ENCODE data around the gene TENT5D. TPM values are rescaled to one million over a fixed set of nuclear protein-coding genes. Genes with fewer than 3 reads are reported as not detected.
"Not testable (repeated sequence)": the region's sequence is repeated elsewhere in the genome, so short reads cannot be mapped to it uniquely, and the experiment has no call there.

The TENT5D gene
- not detected in 2 replicates for total RNA-seq (2014; rRNA removed; shearing (Covaris generic))

GRCh38 chrX:80420147-80420546 is at the start of gene TENT5D:
Gene TENT5D, plus strand, starts transcription at chrX:80420447. Its CDS starts 22,093 bp downstream, at chrX:80442540.
- H3K4me3 ChIP-seq: no peak within 1 kb of the TSS
- no peak for DNase-seq
- H3K9me3 ChIP-seq (replicated peaks): no peaks in the 10 kb centered on the region
- H3K27me3 ChIP-seq: no peaks in the 10 kb centered on the region
- no peak within 1 kb of the TSS for H3K27ac ChIP-seq
- no peaks in the 10 kb centered on the region for H3K4me1 ChIP-seq
- H3K36me3 ChIP-seq: no peaks in the 10 kb centered on the region

- H3K9me3 ChIP-seq (replicated peaks); H3K27me3 ChIP-seq; H3K36me3 ChIP-seq; H3K27ac ChIP-seq; H3K4me3 ChIP-seq; DNase-seq; H3K4me1 ChIP-seq: not testable (repeated sequence)
Observed at GRCh38 chrX:80385651-80386050, 34.6 kb upstream of the TENT5D start.

GRCh38 chrX:80388206-80388605 is 32.0 kb upstream of the TENT5D start:
- DNase-seq: no peak
- Histone ChIP-seq H3K36me3 (no peaks in the 10 kb centered on the region), H3K4me3 (no peak overlapping the region), H3K9me3 (replicated peaks) (no peaks in the 10 kb centered on the region), H3K27ac (no peak overlapping the region), H3K4me1 (no peaks in the 10 kb centered on the region), H3K27me3 (no peaks in the 10 kb centered on the region)

- no peak for DNase-seq
- H3K4me3 ChIP-seq: no peak overlapping the region
- H3K9me3 ChIP-seq (replicated peaks): no peaks in the 10 kb centered on the region
- no peaks in the 10 kb centered on the region for H3K27me3 ChIP-seq
- H3K4me1 ChIP-seq: no peaks in the 10 kb centered on the region
- no peak overlapping the region for H3K27ac ChIP-seq
- H3K36me3 ChIP-seq: no peaks in the 10 kb centered on the region
Observed at GRCh38 chrX:80412042-80412441, 8.2 kb upstream of the TENT5D start.

GRCh38 chrX:80423000-80423399 is 2.8 kb downstream of the TENT5D start:
- Histone ChIP-seq H3K27ac (no peak overlapping the region), H3K9me3 (replicated peaks) (no peaks in the 10 kb centered on the region), H3K27me3 (no peaks in the 10 kb centered on the region)

GRCh38 chrX:80423744-80424143 is 3.5 kb downstream of the TENT5D start:
- DNase-seq: no peak
- Histone ChIP-seq H3K4me3 (no peak overlapping the region), H3K9me3 (replicated peaks) (no peaks in the 10 kb centered on the region), H3K27me3 (no peaks in the 10 kb centered on the region), H3K36me3 (no peaks in the 10 kb centered on the region), H3K27ac (no peak overlapping the region), H3K4me1 (no peaks in the 10 kb centered on the region)

More at GRCh38 chrX:80423000-80423399, 2.8 kb downstream of the TENT5D start:
- no peak overlapping the region for H3K4me3 ChIP-seq
- H3K36me3 ChIP-seq: no peaks in the 10 kb centered on the region
- DNase-seq: no peak
- H3K4me1 ChIP-seq: no peaks in the 10 kb centered on the region

- no peaks in the 10 kb centered on the region for H3K36me3 ChIP-seq
- DNase-seq: peak; percentile 2 to 22
- H3K27ac ChIP-seq: no peak overlapping the region
- H3K9me3 ChIP-seq (replicated peaks): no peaks in the 10 kb centered on the region
- no peaks in the 10 kb centered on the region for H3K4me1 ChIP-seq
- H3K4me3 ChIP-seq: no peak overlapping the region
- H3K27me3 ChIP-seq: no peaks in the 10 kb centered on the region
Observed at GRCh38 chrX:80430826-80431504, 10.7 kb downstream of the TENT5D start.

GRCh38 chrX:80431505-80431832 is 11.2 kb downstream of the TENT5D start:
- Histone ChIP-seq H3K4me3 (no peak overlapping the region), H3K27me3 (no peaks in the 10 kb centered on the region), H3K36me3 (no peaks in the 10 kb centered on the region), H3K4me1 (no peaks in the 10 kb centered on the region), H3K27ac (no peak overlapping the region), H3K9me3 (replicated peaks) (no peaks in the 10 kb centered on the region)
- DNase-seq: no peak

- H3K27ac ChIP-seq: no peak overlapping the region
- H3K4me1 ChIP-seq: no peaks in the 10 kb centered on the region
- H3K4me3 ChIP-seq: no peak overlapping the region
- H3K27me3 ChIP-seq: no peaks in the 10 kb centered on the region
- no peak for DNase-seq
- H3K36me3 ChIP-seq: no peaks in the 10 kb centered on the region
- no peaks in the 10 kb centered on the region for H3K9me3 ChIP-seq (replicated peaks)
Observed at GRCh38 chrX:80432441-80432840, 12.2 kb downstream of the TENT5D start.

GRCh38 chrX:80432863-80433262 is 12.6 kb downstream of the TENT5D start:
- H3K27me3 ChIP-seq: no peaks in the 10 kb centered on the region
- no peak overlapping the region for H3K4me3 ChIP-seq
- no peaks in the 10 kb centered on the region for H3K9me3 ChIP-seq (replicated peaks)
- no peak overlapping the region for H3K27ac ChIP-seq
- no peaks in the 10 kb centered on the region for H3K36me3 ChIP-seq
- no peak for DNase-seq
- no peaks in the 10 kb centered on the region for H3K4me1 ChIP-seq

GRCh38 chrX:80468166-80468565 is 47.9 kb downstream of the TENT5D start:
- H3K27ac ChIP-seq; H3K9me3 ChIP-seq (replicated peaks); DNase-seq; H3K27me3 ChIP-seq; H3K36me3 ChIP-seq; H3K4me3 ChIP-seq; H3K4me1 ChIP-seq: not testable (repeated sequence)

- H3K27me3 ChIP-seq: no peaks in the 10 kb centered on the region
- no peaks in the 10 kb centered on the region for H3K36me3 ChIP-seq
- no peaks in the 10 kb centered on the region for H3K4me1 ChIP-seq
- no peaks in the 10 kb centered on the region for H3K9me3 ChIP-seq (replicated peaks)
- DNase-seq: no peak
- H3K27ac ChIP-seq: no peak overlapping the region
- H3K4me3 ChIP-seq: no peak overlapping the region
Observed at GRCh38 chrX:80471582-80471981, 51.3 kb downstream of the TENT5D start.

GRCh38 chrX:80485543-80485942 is 65.3 kb downstream of the TENT5D start:
- no peaks in the 10 kb centered on the region for H3K9me3 ChIP-seq (replicated peaks)

GRCh38 chrX:80486299-80486698 is 66.1 kb downstream of the TENT5D start:
- no peak for DNase-seq
- H3K4me3 ChIP-seq: no peak overlapping the region
- no peak overlapping the region for H3K27ac ChIP-seq
- H3K4me1 ChIP-seq: no peaks in the 10 kb centered on the region
- H3K9me3 ChIP-seq (replicated peaks): no peaks in the 10 kb centered on the region
- no peaks in the 10 kb centered on the region for H3K36me3 ChIP-seq
- no peaks in the 10 kb centered on the region for H3K27me3 ChIP-seq

More at GRCh38 chrX:80485543-80485942, 65.3 kb downstream of the TENT5D start:
- no peak for DNase-seq
- Histone ChIP-seq H3K27ac (no peak overlapping the region), H3K27me3 (no peaks in the 10 kb centered on the region), H3K4me1 (no peaks in the 10 kb centered on the region), H3K36me3 (no peaks in the 10 kb centered on the region), H3K4me3 (no peak overlapping the region)

GRCh38 chrX:80489166-80489565 is 68.9 kb downstream of the TENT5D start:
- Histone ChIP-seq H3K27me3 (no peaks in the 10 kb centered on the region), H3K27ac (no peak overlapping the region), H3K4me3 (no peak overlapping the region), H3K9me3 (replicated peaks) (no peaks in the 10 kb centered on the region), H3K36me3 (no peaks in the 10 kb centered on the region), H3K4me1 (no peaks in the 10 kb centered on the region)
- no peak for DNase-seq

Measured in SJCRH30 (cell line).